K562 (cell line): ENCODE measurements around the gene GALNS. TPM values are rescaled to one million over a fixed set of nuclear protein-coding genes. Genes with fewer than 3 reads are reported as not detected.
A peak's percentile ranks its signal among the peaks of the same experiment; 100 is the strongest.

Experiments
- BDP1 ChIP-seq: IDR thresholded peaks from 3 replicates; pipeline ENCODE4 v1.6.1; 2011; ENCODE audit not compliant: insufficient read length, insufficient read depth
- CREB1 ChIP-seq, 2 experiments: sonication (generic) in 1 of 2; formaldehyde crosslinking in 1 of 2; IDR thresholded peaks; 2 replicates each; pipeline versions ENCODE4 v1.6.1 to v1.8.0; 2012 to 2022; ENCODE audit warnings: inconsistent platforms in 1 of 2, mild to moderate bottlenecking in 1 of 2, missing genetic modification reagents in 1 of 2, moderate library complexity in 1 of 2
- E2F6 ChIP-seq, 2 experiments: IDR thresholded peaks; 2 replicates each; pipeline ENCODE4 v1.6.1; 2011; ENCODE audit warnings: borderline replicate concordance in 1 of 2, control low read depth in 1 of 2, low read depth in 1 of 2, low read length in 1 of 2, mild to moderate bottlenecking in 1 of 2, mixed read lengths in 1 of 2, moderate library complexity in 1 of 2; ENCODE audit not compliant: insufficient read depth in 1 of 2, insufficient read length in 1 of 2, poor library complexity in 1 of 2, severe bottlenecking in 1 of 2; ENCODE audit errors: extremely low read depth in 1 of 2
- EWSR1 ChIP-seq: fragments of 450-650 bp; IDR thresholded peaks from 2 replicates; pipeline ENCODE4 v1.6.1; 2018; ENCODE audit warnings: borderline replicate concordance, mild to moderate bottlenecking, low read depth, moderate library complexity; ENCODE audit not compliant: partially characterized antibody
- FOXA3 ChIP-seq, 2 experiments: fragments of 450-650 bp in 1 of 2; sonication (generic) in 1 of 2; formaldehyde crosslinking; IDR thresholded peaks in 1 of 2; conservative IDR thresholded peaks in 1 of 2; 2 replicates each; pipeline versions ENCODE4 v1.4.0 to v1.8.0; 2020 to 2022; ENCODE audit warnings: mild to moderate bottlenecking in 2 of 2, missing genetic modification reagents in 1 of 2
- HIVEP1 ChIP-seq: fragments of 250-450 bp; sonication (Bioruptor Pico); IDR thresholded peaks from 2 replicates; pipeline ENCODE4 v1.4.0; 2020; ENCODE audit warnings: mild to moderate bottlenecking
- JUN ChIP-seq, 2 experiments: sonication (generic) in 1 of 2; formaldehyde crosslinking in 1 of 2; IDR thresholded peaks; 2 replicates each; pipeline versions ENCODE4 v1.6.1 to v1.8.0; 2012 to 2022; ENCODE audit warnings: borderline replicate concordance in 2 of 2, mild to moderate bottlenecking in 2 of 2, improper control_type of control experiment in 1 of 2, low read depth in 1 of 2, low read length in 1 of 2, missing genetic modification reagents in 1 of 2
- MAZ ChIP-seq, 2 experiments: fragments of 450-650 bp in 1 of 2; sonication (generic) in 1 of 2; formaldehyde crosslinking; IDR thresholded peaks in 1 of 2; conservative IDR thresholded peaks in 1 of 2; 2 replicates each; pipeline versions ENCODE4 v1.4.0 to v1.5.0; 2020; ENCODE audit warnings: mild to moderate bottlenecking in 1 of 2, missing genetic modification reagents in 1 of 2
- OTX1 ChIP-seq: fragments of 450-650 bp; formaldehyde crosslinking; IDR thresholded peaks from 2 replicates; pipeline ENCODE4 v1.4.0; 2022; ENCODE audit warnings: mild to moderate bottlenecking
- PHB ChIP-seq: fragments of 250-450 bp; sonication (Bioruptor Pico); IDR thresholded peaks from 2 replicates; pipeline ENCODE4 v1.5.0; 2021
- PHB2 ChIP-seq: fragments of 450-650 bp; IDR thresholded peaks from 2 replicates; pipeline ENCODE4 v1.6.1; 2017; ENCODE audit warnings: low read depth
- PTBP1 ChIP-seq: fragments of 200-400 bp; formaldehyde crosslinking; IDR thresholded peaks from 2 replicates; pipeline ENCODE4 v1.6.1; 2017; ENCODE audit warnings: low read depth, low read length
- RBM22 ChIP-seq: fragments of 200-400 bp; formaldehyde crosslinking; IDR thresholded peaks from 2 replicates; pipeline ENCODE4 v1.6.1; 2018; ENCODE audit warnings: low read length, low read depth; ENCODE audit not compliant: poor library complexity, severe bottlenecking
- SMARCA5 ChIP-seq: fragments of 450-650 bp; IDR thresholded peaks from 2 replicates; pipeline ENCODE4 v1.6.1; 2016
- SMC3 ChIP-seq: conservative IDR thresholded peaks from 2 replicates; pipeline ENCODE4 v1.6.1; 2011; ENCODE audit warnings: low read depth, low read length, improper control_type of control experiment; ENCODE audit not compliant: insufficient read depth
- ZBTB17 ChIP-seq: fragments of 450-650 bp; formaldehyde crosslinking; IDR thresholded peaks from 2 replicates; pipeline ENCODE4 v1.4.0; 2020; ENCODE audit warnings: mild to moderate bottlenecking
- ZC3H11A ChIP-seq: IDR thresholded peaks from 2 replicates; pipeline ENCODE4 v1.6.1; 2012; ENCODE audit warnings: low read depth, low read length, improper control_type of control experiment
- ZNF551 ChIP-seq: fragments of 250-450 bp; sonication (Bioruptor Pico); IDR thresholded peaks from 2 replicates; pipeline ENCODE4 v1.5.0; 2021; ENCODE audit warnings: mild to moderate bottlenecking, moderate library complexity
- ZNF830 ChIP-seq: fragments of 250-450 bp; sonication (Bioruptor Pico); IDR thresholded peaks from 2 replicates; pipeline ENCODE4 v1.5.0; 2021; ENCODE audit warnings: mild to moderate bottlenecking
- polyA plus RNA-seq, 8 experiments: library from polyadenylated mRNA; depleted of rRNA in 4 of 8; stranded (reverse) in 5 of 8; unstranded in 3 of 8; fragments of >200 nt; fragmentation: Nextera tagmentation in 2 of 8; fragmentation: Illumina TruSeq in 1 of 8; extraction: Ambion mirVana in 2 of 8; extraction: Trizol in 1 of 8; gene quantifications; 2 replicates each; pipeline versions ENCODE4 v1.2.1 to v1.2.3, GENCODE V29; 2011 to 2014; ENCODE audit warnings: inconsistent platforms in 1 of 8, missing spikeins in 1 of 8
- total RNA-seq, 7 experiments: library from RNA; depleted of rRNA in 6 of 7; stranded (reverse); fragments of >200 nt in 6 of 7; fragmentation: Illumina TruSeq in 2 of 7; extraction: Trizol in 2 of 7; gene quantifications; 2 replicates each; pipeline versions ENCODE4 v1.2.1 to v1.2.3, GENCODE V29; 2011 to 2021; ENCODE audit warnings: low replicate concordance in 1 of 7
- TF ChIP-seq, protein P1 (sequence below): fragments of 450-650 bp; IDR thresholded peaks from 2 replicates; pipeline ENCODE4 v1.7.0; 2016; ENCODE audit warnings: borderline replicate concordance
- TF ChIP-seq, protein P2 (sequence below), 3 experiments: fragments of 200-800 bp in 1 of 3; sonication (Bioruptor generic) in 1 of 3; sonication (generic) in 1 of 3; formaldehyde crosslinking in 1 of 3; IDR thresholded peaks; 2 replicates each; pipeline versions ENCODE4 v1.6.1 to v1.8.0; 2016 to 2022; ENCODE audit warnings: mild to moderate bottlenecking in 2 of 3, missing compliant biosample characterization in 2 of 3, missing genetic modification characterization in 2 of 3, missing genetic modification reagents in 1 of 3

Gene GALNS
- total and polyA plus RNA-seq, 9 of the 15 experiments (the other 6 are each of a cell fraction or from before 2014, with no cell fraction given) = 0.38 to 13.2 (median 4.3) TPM

- TF ChIP-seq, protein P1, sequence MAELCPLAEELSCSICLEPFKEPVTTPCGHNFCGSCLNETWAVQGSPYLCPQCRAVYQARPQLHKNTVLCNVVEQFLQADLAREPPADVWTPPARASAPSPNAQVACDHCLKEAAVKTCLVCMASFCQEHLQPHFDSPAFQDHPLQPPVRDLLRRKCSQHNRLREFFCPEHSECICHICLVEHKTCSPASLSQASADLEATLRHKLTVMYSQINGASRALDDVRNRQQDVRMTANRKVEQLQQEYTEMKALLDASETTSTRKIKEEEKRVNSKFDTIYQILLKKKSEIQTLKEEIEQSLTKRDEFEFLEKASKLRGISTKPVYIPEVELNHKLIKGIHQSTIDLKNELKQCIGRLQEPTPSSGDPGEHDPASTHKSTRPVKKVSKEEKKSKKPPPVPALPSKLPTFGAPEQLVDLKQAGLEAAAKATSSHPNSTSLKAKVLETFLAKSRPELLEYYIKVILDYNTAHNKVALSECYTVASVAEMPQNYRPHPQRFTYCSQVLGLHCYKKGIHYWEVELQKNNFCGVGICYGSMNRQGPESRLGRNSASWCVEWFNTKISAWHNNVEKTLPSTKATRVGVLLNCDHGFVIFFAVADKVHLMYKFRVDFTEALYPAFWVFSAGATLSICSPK = no peak
- peak; percentile 22; the same call in 1 of the 2 replicates for TF ChIP-seq JUN (IDR thresholded peaks at IDR 0.05; ENCODE audit: borderline replicate concordance, low read depth, low read length)
- no peak for TF ChIP-seq JUN (CRISPR knock-in tag; IDR thresholded peaks at IDR 0.05; ENCODE audit: borderline replicate concordance)
- TF ChIP-seq RBM22 = no peak
- no peak for TF ChIP-seq SMARCA5
- TF ChIP-seq ZNF551 (CRISPR knock-in tag) = no peak
- no peak for TF ChIP-seq ZBTB17 (CRISPR knock-in tag)
- TF ChIP-seq OTX1 (CRISPR knock-in tag) = no peak
- peak in 1 of 2 experiments; percentile 47 for TF ChIP-seq E2F6 (IDR thresholded peaks at IDR 0.05; ENCODE audit: borderline replicate concordance in 1 of 2, extremely low read depth in 1 of 2, insufficient read depth in 1 of 2, insufficient read length in 1 of 2, low read depth in 1 of 2, low read length in 1 of 2, poor library complexity in 1 of 2, severe bottlenecking in 1 of 2)
- no peak; the same call in 1 of the 2 replicates for TF ChIP-seq CREB1 (IDR thresholded peaks at IDR 0.05)
- peak; percentile 87 for TF ChIP-seq CREB1 (CRISPR knock-in tag; IDR thresholded peaks at IDR 0.05)
- TF ChIP-seq HIVEP1 (CRISPR knock-in tag) = no peak
- peak; percentile 57 for TF ChIP-seq SMC3
- no peak for TF ChIP-seq PTBP1
- TF ChIP-seq EWSR1 = no peak
- no peak for TF ChIP-seq ZC3H11A
- TF ChIP-seq ZNF830 (CRISPR knock-in tag) = no peak
- TF ChIP-seq MAZ (CRISPR knock-in tag; conservative IDR thresholded peaks at IDR 0.05 in 1 of 2, IDR thresholded peaks at IDR 0.05 in 1 of 2) = no peak
- no peak for TF ChIP-seq BDP1
- TF ChIP-seq PHB (CRISPR knock-in tag) = no peak
- TF ChIP-seq FOXA3 (CRISPR knock-in tag; conservative IDR thresholded peaks at IDR 0.05 in 1 of 2, IDR thresholded peaks at IDR 0.05 in 1 of 2) = 0 out of 4 replicates have a peak, but pooled peaks of 1 of the 2 experiments have one; percentile 69
- TF ChIP-seq, protein P2, sequence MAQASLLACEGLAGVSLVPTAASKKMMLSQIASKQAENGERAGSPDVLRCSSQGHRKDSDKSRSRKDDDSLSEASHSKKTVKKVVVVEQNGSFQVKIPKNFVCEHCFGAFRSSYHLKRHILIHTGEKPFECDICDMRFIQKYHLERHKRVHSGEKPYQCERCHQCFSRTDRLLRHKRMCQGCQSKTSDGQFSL (CRISPR knock-in tag; IDR thresholded peaks at IDR 0.05) = peak; percentile 63
- TF ChIP-seq, protein P2 (tag; IDR thresholded peaks at IDR 0.05) = no peak
- no peak for TF ChIP-seq PHB2
Measured at GRCh38 chr16:88839026-88839529, 17.7 kb downstream of the GALNS start (continued).
